Esophagus squamous epithelium (tissue), 4 donors: ENCODE results near the gene TMEM214.

ENCODE experiments used
- POLR2A ChIP-seq, 4 donors: fragments of 450-650 bp; IDR thresholded peaks; one replicate each; pipeline ENCODE4 v1.6.1; 2017; ENCODE audit warnings: antibody characterized with exemption in 4 of 4, mild to moderate bottlenecking in 4 of 4, moderate library complexity in 3 of 4
- TF ChIP-seq, protein P1 (sequence below), 6 experiments: fragments of 450-650 bp in 4 of 6; fragments of 200-600 bp in 2 of 6; sonication (generic) in 2 of 6; IDR thresholded peaks; one replicate each; pipeline ENCODE4 v1.5.1; 2016 to 2019; ENCODE audit warnings: antibody characterized with exemption in 6 of 6, mild to moderate bottlenecking in 4 of 6, moderate library complexity in 4 of 6

GRCh38 chr2:27077231-27077630 is 44.5 kb downstream of the TMEM214 start:
- TF ChIP-seq, protein P1, sequence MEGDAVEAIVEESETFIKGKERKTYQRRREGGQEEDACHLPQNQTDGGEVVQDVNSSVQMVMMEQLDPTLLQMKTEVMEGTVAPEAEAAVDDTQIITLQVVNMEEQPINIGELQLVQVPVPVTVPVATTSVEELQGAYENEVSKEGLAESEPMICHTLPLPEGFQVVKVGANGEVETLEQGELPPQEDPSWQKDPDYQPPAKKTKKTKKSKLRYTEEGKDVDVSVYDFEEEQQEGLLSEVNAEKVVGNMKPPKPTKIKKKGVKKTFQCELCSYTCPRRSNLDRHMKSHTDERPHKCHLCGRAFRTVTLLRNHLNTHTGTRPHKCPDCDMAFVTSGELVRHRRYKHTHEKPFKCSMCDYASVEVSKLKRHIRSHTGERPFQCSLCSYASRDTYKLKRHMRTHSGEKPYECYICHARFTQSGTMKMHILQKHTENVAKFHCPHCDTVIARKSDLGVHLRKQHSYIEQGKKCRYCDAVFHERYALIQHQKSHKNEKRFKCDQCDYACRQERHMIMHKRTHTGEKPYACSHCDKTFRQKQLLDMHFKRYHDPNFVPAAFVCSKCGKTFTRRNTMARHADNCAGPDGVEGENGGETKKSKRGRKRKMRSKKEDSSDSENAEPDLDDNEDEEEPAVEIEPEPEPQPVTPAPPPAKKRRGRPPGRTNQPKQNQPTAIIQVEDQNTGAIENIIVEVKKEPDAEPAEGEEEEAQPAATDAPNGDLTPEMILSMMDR (IDR thresholded peaks at IDR 0.05) = no peak
- TF ChIP-seq POLR2A (IDR thresholded peaks at IDR 0.05) = no peak
